ENCODE measurements around the gene MRPL23. TPM values are rescaled to one million over a fixed set of nuclear protein-coding genes. Genes with fewer than 3 reads are reported as not detected.

Gene MRPL23
- total RNA-seq = 59.2 TPM
- long read RNA-seq, transcript MRPL23-205 (5 exons, 736 nt) = major isoform, 46 of 48 reads
- long read RNA-seq, partial matches to known transcripts = 1 of 48 reads
- long read RNA-seq, other reads (novel, unspliced or antisense) = 1 of 48 reads

DNA sequence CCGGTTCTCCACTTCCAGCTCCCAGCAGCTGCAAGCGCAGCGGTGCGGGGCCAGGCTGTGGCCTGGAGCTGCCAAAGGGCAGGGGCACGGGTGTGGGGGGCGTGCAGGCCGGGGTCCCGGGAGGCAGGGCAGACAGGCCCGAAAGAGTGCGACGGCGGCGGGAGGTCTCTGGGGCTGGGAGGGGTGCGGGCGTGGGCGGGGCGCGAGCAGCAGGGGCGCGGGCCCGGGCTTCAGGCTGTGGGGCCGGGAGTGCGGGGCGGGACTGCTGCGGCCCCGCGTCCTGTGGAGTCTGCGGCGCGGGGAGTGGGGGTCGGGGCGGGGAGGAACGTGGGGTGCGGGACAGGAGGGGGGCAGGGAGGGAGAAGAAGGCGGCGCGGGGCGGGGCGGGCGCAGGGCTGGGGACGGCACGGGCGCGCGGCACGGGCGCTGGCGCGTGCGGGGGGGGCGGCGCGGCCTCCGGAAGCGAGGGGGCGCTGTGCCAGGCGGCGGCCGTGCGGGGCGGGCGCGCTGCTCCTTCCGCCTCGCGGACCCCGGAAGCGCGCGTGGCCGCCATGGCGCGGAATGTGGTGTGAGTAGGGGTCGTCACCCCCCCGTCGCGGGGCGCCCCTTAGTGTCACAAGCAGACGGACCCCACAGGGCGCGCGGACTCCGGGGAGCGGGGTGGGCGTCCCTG is at the start of gene MRPL23:
TSS of gene MRPL23 (plus strand) at position 521 of the 673 bp plus-strand sequence. CDS start at position 552, 31 bp downstream.
- Histone ChIP-seq H3K9me3 (no peaks in the 10 kb centered on the region), H3K4me3 (no peak within 1 kb of the TSS), H3K36me3 (no peaks in the 10 kb centered on the region), H3K27ac (no peak within 1 kb of the TSS), H3K4me1 (no peaks in the 10 kb centered on the region), H3K27me3 (ENCODE audit: low read depth) (no peaks in the 10 kb centered on the region)
- ATAC-seq (peak; percentile 83 to 92), DNase-seq (peak; percentile 46)
- intact Hi-C loops (cut with DNase I) = no loop called here
- TF ChIP-seq, protein P1, sequence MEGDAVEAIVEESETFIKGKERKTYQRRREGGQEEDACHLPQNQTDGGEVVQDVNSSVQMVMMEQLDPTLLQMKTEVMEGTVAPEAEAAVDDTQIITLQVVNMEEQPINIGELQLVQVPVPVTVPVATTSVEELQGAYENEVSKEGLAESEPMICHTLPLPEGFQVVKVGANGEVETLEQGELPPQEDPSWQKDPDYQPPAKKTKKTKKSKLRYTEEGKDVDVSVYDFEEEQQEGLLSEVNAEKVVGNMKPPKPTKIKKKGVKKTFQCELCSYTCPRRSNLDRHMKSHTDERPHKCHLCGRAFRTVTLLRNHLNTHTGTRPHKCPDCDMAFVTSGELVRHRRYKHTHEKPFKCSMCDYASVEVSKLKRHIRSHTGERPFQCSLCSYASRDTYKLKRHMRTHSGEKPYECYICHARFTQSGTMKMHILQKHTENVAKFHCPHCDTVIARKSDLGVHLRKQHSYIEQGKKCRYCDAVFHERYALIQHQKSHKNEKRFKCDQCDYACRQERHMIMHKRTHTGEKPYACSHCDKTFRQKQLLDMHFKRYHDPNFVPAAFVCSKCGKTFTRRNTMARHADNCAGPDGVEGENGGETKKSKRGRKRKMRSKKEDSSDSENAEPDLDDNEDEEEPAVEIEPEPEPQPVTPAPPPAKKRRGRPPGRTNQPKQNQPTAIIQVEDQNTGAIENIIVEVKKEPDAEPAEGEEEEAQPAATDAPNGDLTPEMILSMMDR (IDR thresholded peaks at IDR 0.05) = no peak

DNA sequence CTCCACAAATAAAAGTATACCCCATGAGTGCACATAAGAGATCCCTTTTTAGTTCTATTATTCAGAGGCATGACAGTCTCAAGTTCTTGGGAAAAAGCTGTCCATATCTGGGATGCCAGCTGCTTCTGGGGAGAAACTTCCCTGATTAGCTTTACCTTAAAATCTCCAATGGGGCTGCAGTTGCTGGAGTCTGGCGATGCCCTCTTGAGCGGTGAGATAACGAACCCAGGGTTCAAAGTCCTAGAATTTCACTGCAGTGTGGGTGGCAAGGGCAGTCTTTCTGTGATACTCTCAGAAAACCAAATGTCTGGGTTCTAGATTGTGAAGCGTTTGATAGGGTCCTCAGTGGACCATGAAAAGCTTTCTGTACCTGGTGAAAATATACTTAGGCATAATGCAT is 48.0 kb upstream of the MRPL23 start:
- Histone ChIP-seq H3K27ac (no peak overlapping the region), H3K36me3 (no peaks in the 10 kb centered on the region), H3K27me3 (ENCODE audit: low read depth) (peaks cover 5% of the 10 kb centered on the region), H3K9me3 (no peaks in the 10 kb centered on the region), H3K4me1 (no peaks in the 10 kb centered on the region), H3K4me3 (no peak overlapping the region)
- TF ChIP-seq, protein P1 (IDR thresholded peaks at IDR 0.05) = no peak
- intact Hi-C loops (cut with DNase I) = no loop called here
- ATAC-seq (no peak), DNase-seq (no peak)

DNA sequence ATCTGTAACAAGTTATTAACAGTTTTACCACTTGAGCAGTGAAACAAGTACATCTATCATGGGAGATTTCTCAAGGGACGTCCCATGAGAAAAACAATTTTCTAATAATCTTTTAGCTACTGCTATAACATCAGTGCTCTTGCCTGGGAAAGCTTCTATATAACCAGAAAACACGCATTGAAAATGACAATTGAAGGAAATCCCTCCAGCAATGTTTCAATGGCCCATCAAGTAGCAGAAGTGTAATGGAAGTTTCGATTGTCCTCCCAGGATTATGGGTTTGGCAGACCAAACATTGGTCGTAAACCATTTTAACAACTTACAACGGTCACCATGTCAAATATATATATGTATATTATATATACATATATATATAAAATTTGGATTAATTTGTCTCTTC is 47.4 kb upstream of the MRPL23 start:
- no peak overlapping the region for H3K4me3 ChIP-seq
- no peaks in the 10 kb centered on the region for H3K9me3 ChIP-seq
- no peaks in the 10 kb centered on the region for H3K36me3 ChIP-seq
- intact Hi-C loops (cut with DNase I) = no loop called here
- ATAC-seq (no peak), DNase-seq (no peak)
- H3K27me3 ChIP-seq (ENCODE audit: low read depth) = peaks cover 5% of the 10 kb centered on the region
- TF ChIP-seq, protein P1 (IDR thresholded peaks at IDR 0.05) = no peak
- H3K27ac ChIP-seq = no peak overlapping the region
- H3K4me1 ChIP-seq = no peaks in the 10 kb centered on the region

DNA sequence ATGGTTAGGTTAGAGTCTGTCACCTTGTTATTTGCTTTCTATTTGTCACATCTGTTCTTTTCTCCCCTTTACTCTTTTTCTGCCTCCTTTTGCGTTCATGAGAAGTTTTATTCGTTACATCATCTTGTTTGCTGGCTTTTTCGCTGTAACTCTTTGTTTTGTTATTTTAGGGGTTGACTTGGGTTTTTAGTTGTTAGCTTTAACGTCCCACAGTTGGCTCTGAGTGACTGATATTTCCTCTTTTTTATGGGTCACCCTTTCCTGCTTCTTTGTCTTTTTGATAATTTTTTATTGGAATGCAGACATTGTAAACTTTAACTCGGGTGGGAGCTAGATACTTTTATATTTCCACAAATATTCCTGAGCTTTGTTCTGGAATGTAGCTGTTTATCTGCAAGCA is 41.0 kb upstream of the MRPL23 start:
- DNase-seq (no peak), ATAC-seq (no peak)
- Histone ChIP-seq H3K4me3 (no peak overlapping the region), H3K27me3 (ENCODE audit: low read depth) (no peaks in the 10 kb centered on the region), H3K36me3 (no peaks in the 10 kb centered on the region), H3K27ac (no peak overlapping the region), H3K9me3 (no peaks in the 10 kb centered on the region), H3K4me1 (no peaks in the 10 kb centered on the region)
- TF ChIP-seq, protein P1 (IDR thresholded peaks at IDR 0.05) = no peak
- intact Hi-C loops (cut with DNase I) = no loop called here

DNA sequence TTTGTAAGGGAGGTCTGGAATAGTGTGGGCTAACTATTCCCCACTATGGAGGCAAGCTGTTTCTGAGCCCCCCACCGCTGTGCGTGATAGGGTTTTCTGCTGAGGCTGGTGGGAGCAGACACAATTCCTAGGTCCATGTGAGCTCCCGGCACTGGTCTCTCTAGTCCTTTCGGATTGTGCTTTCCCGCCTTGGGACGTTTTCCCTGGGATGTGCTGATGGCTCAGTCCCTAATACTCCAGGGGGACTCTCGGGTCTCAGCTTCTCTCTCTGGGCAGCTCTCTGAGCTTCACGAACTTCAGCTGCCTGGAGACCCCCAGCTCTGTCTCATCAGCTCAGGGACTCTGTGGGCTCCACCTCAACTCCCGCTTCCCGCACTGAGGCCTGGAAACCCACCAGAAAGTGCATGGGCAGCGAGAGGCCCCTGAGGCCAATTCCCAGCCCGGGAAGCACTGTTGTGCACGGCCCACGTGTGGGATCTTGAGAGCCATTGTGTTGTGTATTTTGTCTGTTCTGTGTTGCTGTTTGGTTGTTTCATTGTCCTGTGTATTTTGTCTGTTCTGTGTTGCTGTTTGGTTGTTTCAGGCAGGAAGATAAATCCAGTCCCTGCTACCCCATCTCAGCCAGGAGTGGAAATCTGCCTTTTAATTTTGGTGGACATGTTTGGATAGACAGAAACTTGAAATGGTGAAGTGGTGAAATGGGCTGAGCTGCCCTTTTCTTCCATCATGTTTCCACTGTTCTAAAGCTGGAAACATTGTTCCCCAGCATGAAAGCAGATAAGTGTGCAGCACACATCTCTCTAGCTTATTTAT is 40.3 kb upstream of the MRPL23 start:
- TF ChIP-seq, protein P1 (IDR thresholded peaks at IDR 0.05) = no peak
- intact Hi-C loops (cut with DNase I) = no loop called here
- DNase-seq (no peak), ATAC-seq (no peak)
- Histone ChIP-seq H3K9me3 (no peaks in the 10 kb centered on the region), H3K27me3 (ENCODE audit: low read depth) (no peaks in the 10 kb centered on the region), H3K27ac (no peak overlapping the region), H3K36me3 (no peaks in the 10 kb centered on the region), H3K4me1 (no peaks in the 10 kb centered on the region), H3K4me3 (no peak overlapping the region)

Measured in lower lobe of right lung (tissue), 2 donors.